Measurements from ENCODE around the gene EFCC1.

DNA sequence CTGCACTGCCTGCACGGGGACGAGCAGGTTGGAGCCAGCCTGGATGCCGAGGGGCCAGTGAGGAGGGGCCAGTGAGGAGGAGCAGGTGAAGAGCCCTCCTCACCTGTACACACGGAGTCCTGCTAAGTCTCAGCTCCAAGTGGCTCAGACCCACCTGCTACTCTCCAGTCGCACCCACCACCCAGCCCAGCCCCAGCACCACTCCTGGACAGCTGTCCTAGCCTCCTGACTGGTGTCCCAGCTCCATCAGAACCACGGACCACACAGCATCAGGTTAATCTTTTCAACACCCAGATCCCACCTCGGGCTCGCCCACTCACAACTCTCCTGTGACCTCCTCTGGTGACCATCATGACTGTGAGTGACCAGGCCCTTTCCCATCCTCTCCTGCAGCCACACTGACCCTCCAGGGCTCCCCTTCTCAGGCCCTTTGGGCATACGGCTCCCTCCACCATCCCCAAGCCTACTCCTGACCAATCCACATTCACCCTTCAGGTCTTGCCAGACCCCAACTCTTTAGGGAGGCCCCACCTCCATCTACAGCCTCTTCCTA is 13.8 kb downstream of the EFCC1 start:
- no peak for TF ChIP-seq POLR2A (IDR thresholded peaks at IDR 0.05)
- TF ChIP-seq, protein P1, sequence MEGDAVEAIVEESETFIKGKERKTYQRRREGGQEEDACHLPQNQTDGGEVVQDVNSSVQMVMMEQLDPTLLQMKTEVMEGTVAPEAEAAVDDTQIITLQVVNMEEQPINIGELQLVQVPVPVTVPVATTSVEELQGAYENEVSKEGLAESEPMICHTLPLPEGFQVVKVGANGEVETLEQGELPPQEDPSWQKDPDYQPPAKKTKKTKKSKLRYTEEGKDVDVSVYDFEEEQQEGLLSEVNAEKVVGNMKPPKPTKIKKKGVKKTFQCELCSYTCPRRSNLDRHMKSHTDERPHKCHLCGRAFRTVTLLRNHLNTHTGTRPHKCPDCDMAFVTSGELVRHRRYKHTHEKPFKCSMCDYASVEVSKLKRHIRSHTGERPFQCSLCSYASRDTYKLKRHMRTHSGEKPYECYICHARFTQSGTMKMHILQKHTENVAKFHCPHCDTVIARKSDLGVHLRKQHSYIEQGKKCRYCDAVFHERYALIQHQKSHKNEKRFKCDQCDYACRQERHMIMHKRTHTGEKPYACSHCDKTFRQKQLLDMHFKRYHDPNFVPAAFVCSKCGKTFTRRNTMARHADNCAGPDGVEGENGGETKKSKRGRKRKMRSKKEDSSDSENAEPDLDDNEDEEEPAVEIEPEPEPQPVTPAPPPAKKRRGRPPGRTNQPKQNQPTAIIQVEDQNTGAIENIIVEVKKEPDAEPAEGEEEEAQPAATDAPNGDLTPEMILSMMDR (IDR thresholded peaks at IDR 0.05): no peak

All from esophagus squamous epithelium (tissue), 4 donors.